Measurements from ENCODE around the gene UCN3. TPM values are rescaled to one million over a fixed set of nuclear protein-coding genes. Genes with fewer than 3 reads are reported as not detected.
"Not testable (repeated sequence)": the region's sequence is repeated elsewhere in the genome, so short reads cannot be mapped to it uniquely, and the experiment has no call there.

Gene UCN3
- total and polyA plus RNA-seq, 9 of the 15 experiments (the other 6 are each of a cell fraction or from before 2014, with no cell fraction given) = not detected

DNA sequence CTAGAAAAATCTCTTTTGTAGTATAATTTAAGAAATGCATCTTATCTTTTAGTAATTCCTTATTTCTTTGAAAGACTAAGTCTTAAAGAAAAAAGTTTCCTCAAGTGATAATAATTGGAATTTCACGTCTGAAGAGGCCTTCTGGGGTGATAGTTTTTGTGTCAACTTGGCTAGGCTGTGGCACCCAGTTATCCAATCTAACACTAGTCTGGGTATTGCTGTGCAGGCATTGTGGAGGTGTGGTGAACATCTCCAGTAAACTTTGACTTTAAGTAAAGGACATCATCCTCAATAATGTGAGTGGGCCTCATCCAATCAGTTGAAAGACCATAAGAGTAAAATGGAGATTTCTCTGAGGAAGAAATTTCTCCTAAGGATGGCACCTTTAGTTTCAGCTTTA lies 42.2 kb downstream of the UCN3 start (continued):
- TF ChIP-seq FOXA3 (CRISPR knock-in tag; conservative IDR thresholded peaks at IDR 0.05 in 1 of 2, IDR thresholded peaks at IDR 0.05 in 1 of 2) (no peak), NCOR1 (IDR thresholded peaks at IDR 0.05) (no peak), CHCHD3 (CRISPR knock-in tag; IDR thresholded peaks at IDR 0.05) (no peak), GATAD2A (IDR thresholded peaks at IDR 0.05) (no peak), HMG20A (CRISPR knock-in tag; conservative IDR thresholded peaks at IDR 0.05) (no peak), SETDB1 (IDR thresholded peaks at IDR 0.05; ENCODE audit: low read length) (no peak), SIX5 (IDR thresholded peaks at IDR 0.05; ENCODE audit: borderline replicate concordance in 1 of 2, insufficient read depth in 1 of 2, low read depth in 1 of 2, low read length in 2 of 2) (no peak)

- H3K79me2 ChIP-seq (ENCODE audit: control insufficient read depth, insufficient read depth, low read length) = peaks cover 38% of the 10 kb centered on the region
- POLR2A ChIA-PET; H3K27ac ChIP-seq (ENCODE audit: extremely low read depth, low read depth, low read length); CTCF ChIA-PET (ENCODE audit: low intra/inter-chr PET ratio); DNase-seq (ENCODE audit: extremely low read depth in 1 of 4, low spot score in 3 of 4); H4K20me1 ChIP-seq (replicated peaks; ENCODE audit: control insufficient read depth, insufficient read depth, low read length); H3K27me3 ChIP-seq (ENCODE audit: control insufficient read depth in 2 of 2, insufficient read depth in 2 of 2, low read length in 2 of 2); in situ Hi-C loops (cut with MboI); H2AFZ ChIP-seq (ENCODE audit: low read depth, low read length); intact Hi-C loops (cut with micrococcal nuclease); ATAC-seq; H3K9ac ChIP-seq (ENCODE audit: insufficient read depth in 1 of 2, low read depth in 2 of 2, low read length in 2 of 2); H3K4me1 ChIP-seq (replicated peaks in 1 of 2; ENCODE audit: control insufficient read depth in 2 of 2, insufficient read depth in 2 of 2, low read length in 2 of 2); H3K9me3 ChIP-seq (replicated peaks; ENCODE audit: control insufficient read depth, insufficient read depth, low read depth, low read length); H3K9me1 ChIP-seq (ENCODE audit: control insufficient read depth, insufficient read depth, low read length); H3K4me3 ChIP-seq; FAIRE-seq; BruUV-seq (replicated peaks); H3K4me2 ChIP-seq (ENCODE audit: insufficient read depth, low read length); H3K36me3 ChIP-seq (ENCODE audit: control insufficient read depth, insufficient read depth, low read length): not testable (repeated sequence)
- TF ChIP-seq CC2D1A (IDR thresholded peaks at IDR 0.05) = peak; percentile 71; the same call in 1 of the 2 replicates
- peak; percentile 53 for TF ChIP-seq ASH1L (IDR thresholded peaks at IDR 0.05; ENCODE audit: borderline replicate concordance, low read depth, partially characterized antibody)
- peak; percentile 3 for TF ChIP-seq NFYB (IDR thresholded peaks at IDR 0.05; ENCODE audit: extremely low read depth, insufficient read length)
- TF ChIP-seq RBM25 (IDR thresholded peaks at IDR 0.05; ENCODE audit: low read depth, low read length, severe bottlenecking) = peak; percentile 47
Measured at GRCh38 chr10:5410787-5411186, 46.0 kb downstream of the UCN3 start.
